Stromal cell of bone marrow (primary cell): ENCODE results near the gene FZD1.

Experiments
- DNase-seq: peaks from one replicate; pipeline ENCODE4 v3.0.0-alpha.2; 2012; ENCODE audit warnings: low read depth

FZD1 gene

GRCh38 chr7:91264046-91264923 lies at the start of gene FZD1:
Gene FZD1 (plus strand): TSS chr7:91264433. CDS start chr7:91264881, 448 bp downstream.
- DNase-seq, result peak; percentile 99

GRCh38 chr7:91226411-91226810 lies 37.8 kb upstream of the FZD1 start:
- DNase-seq, result no peak

- DNase-seq, result peak; percentile 23
These were observed 35.9 kb upstream of the FZD1 start for GRCh38 chr7:91228327-91228726.

- no peak for DNase-seq
These were observed 35.2 kb upstream of the FZD1 start for GRCh38 chr7:91228927-91229558.

- DNase-seq, result no peak
These were observed 34.1 kb upstream of the FZD1 start for GRCh38 chr7:91230100-91230499.

GRCh38 chr7:91230503-91230902 lies 33.7 kb upstream of the FZD1 start:
- DNase-seq, result no peak

- DNase-seq, result no peak
These were observed 31.0 kb upstream of the FZD1 start for GRCh38 chr7:91233212-91233611.

- no peak for DNase-seq
These were observed 28.9 kb upstream of the FZD1 start for GRCh38 chr7:91235211-91235832.

GRCh38 chr7:91239171-91239604 lies 25.0 kb upstream of the FZD1 start:
- peak; percentile 66 for DNase-seq

- DNase-seq, result no peak
These were observed 24.5 kb upstream of the FZD1 start for GRCh38 chr7:91239772-91240171.

GRCh38 chr7:91240376-91240941 lies 23.8 kb upstream of the FZD1 start:
- DNase-seq, result peak; percentile 63

GRCh38 chr7:91242097-91242844 lies 22.0 kb upstream of the FZD1 start:
- no peak for DNase-seq

GRCh38 chr7:91243591-91244301 lies 20.5 kb upstream of the FZD1 start:
- DNase-seq, result no peak

- no peak for DNase-seq
These were observed 16.7 kb upstream of the FZD1 start for GRCh38 chr7:91247500-91247899.

- DNase-seq, result no peak
These were observed 15.2 kb upstream of the FZD1 start for GRCh38 chr7:91248996-91249395.

- no peak for DNase-seq
These were observed 14.6 kb upstream of the FZD1 start for GRCh38 chr7:91249506-91250233.

- no peak for DNase-seq
These were observed 13.5 kb upstream of the FZD1 start for GRCh38 chr7:91250706-91251105.

- DNase-seq, result no peak
These were observed 12.4 kb upstream of the FZD1 start for GRCh38 chr7:91251877-91252276.

GRCh38 chr7:91263384-91264045 lies 718 bp upstream of the FZD1 start:
- DNase-seq, result no peak
